ENCODE measurements around the gene BCL2. TPM values are rescaled to one million over a fixed set of nuclear protein-coding genes. Genes with fewer than 3 reads are reported as not detected.

Gene BCL2
- total RNA-seq, 1 donor from 2014 or later = 4.9 TPM

DNA sequence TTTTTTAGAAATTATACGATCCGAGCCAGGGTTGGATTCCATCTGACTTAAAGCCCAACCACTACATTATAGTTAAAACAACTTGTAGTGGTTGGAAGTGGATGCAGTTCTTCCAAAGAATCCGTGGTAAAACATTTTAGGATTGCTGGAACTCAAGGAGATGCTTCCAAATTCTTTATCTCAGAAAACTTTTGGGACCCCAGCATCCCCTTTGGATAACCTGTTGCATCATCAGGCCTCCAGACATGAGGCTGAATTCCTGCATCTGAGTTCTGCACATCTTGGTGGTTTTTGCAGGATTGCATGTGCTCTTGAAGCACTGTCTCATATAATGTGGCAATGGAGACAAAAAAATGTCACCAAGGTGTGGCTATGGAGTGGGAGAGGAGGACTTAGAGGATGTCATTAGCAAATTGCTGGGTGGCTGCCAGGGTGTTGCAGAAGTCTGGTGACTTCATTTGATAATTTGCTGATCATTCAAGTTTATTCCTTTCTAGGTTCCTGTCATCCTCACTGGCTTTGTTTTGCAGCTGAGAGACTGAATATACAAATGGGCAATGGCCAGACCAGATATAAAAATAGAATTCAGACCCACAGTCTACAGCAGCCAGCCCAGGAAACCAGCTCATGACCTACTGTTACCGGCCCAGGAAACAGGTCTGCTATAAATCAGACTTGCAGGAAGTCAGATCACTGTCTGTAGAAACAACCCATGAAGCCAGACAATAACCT is 207.7 kb downstream of the BCL2 start:
- DNase-seq (ENCODE audit: low spot score) = no peak
- H3K4me2 ChIP-seq = no peak overlapping the region
- Mint-ChIP-seq H3K27me3 (ENCODE audit: insufficient read depth, low read depth) (peaks cover 3% of the 10 kb centered on the region), H3K27ac (no peak overlapping the region), H3K4me3 (no peak overlapping the region), H3K4me1 (peaks cover 22% of the 10 kb centered on the region), H3K9me3 (no peaks in the 10 kb centered on the region), H3K36me3 (no peaks in the 10 kb centered on the region)
- H3K9ac ChIP-seq = no peak overlapping the region
- H3K27ac ChIP-seq = no peak overlapping the region
- H3K27me3 ChIP-seq = no peaks in the 10 kb centered on the region
- no peaks in the 10 kb centered on the region for H3F3A ChIP-seq (ENCODE audit: low read depth)
- no peak for TF ChIP-seq EZH2 (IDR thresholded peaks at IDR 0.05)
- TF ChIP-seq, protein P1, sequence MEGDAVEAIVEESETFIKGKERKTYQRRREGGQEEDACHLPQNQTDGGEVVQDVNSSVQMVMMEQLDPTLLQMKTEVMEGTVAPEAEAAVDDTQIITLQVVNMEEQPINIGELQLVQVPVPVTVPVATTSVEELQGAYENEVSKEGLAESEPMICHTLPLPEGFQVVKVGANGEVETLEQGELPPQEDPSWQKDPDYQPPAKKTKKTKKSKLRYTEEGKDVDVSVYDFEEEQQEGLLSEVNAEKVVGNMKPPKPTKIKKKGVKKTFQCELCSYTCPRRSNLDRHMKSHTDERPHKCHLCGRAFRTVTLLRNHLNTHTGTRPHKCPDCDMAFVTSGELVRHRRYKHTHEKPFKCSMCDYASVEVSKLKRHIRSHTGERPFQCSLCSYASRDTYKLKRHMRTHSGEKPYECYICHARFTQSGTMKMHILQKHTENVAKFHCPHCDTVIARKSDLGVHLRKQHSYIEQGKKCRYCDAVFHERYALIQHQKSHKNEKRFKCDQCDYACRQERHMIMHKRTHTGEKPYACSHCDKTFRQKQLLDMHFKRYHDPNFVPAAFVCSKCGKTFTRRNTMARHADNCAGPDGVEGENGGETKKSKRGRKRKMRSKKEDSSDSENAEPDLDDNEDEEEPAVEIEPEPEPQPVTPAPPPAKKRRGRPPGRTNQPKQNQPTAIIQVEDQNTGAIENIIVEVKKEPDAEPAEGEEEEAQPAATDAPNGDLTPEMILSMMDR (IDR thresholded peaks at IDR 0.05) = no peak
- no peak for TF ChIP-seq EZH2phosphoT487 (IDR thresholded peaks at IDR 0.05)
- no peak overlapping the region for H2AFZ ChIP-seq (replicated peaks)
- no peak overlapping the region for H3K4me3 ChIP-seq
- no peaks in the 10 kb centered on the region for H3K36me3 ChIP-seq
- peaks cover 8% of the 10 kb centered on the region for H3K4me1 ChIP-seq
- no peaks in the 10 kb centered on the region for H4K20me1 ChIP-seq (ENCODE audit: low read depth)
- no peaks in the 10 kb centered on the region for H3K9me3 ChIP-seq (ENCODE audit: low read depth)
- H3K79me2 ChIP-seq (ENCODE audit: low read depth) = no peaks in the 10 kb centered on the region

DNA sequence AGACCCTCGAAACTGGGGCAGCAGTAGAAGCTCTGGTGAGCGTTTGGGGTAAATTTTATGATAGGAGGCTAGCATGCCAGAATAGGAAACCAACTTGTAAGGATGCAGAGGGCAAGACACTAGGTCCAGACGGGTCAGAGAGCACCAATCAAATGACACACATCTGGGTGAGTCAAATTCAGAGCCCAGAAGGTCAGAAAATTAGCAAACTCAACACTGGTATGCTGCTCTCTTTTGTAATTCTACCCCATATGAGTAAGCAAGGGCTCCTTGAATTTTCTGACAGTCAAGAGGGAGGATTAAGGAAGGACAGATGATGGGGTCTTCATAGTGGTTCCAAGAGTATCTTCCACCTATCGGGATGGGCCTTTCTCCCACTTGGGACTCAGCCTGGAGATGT is 209.8 kb downstream of the BCL2 start:
- Mint-ChIP-seq H3K4me1 (peaks cover 26% of the 10 kb centered on the region), H3K27me3 (ENCODE audit: insufficient read depth, low read depth) (peaks cover 10% of the 10 kb centered on the region), H3K4me3 (no peak overlapping the region), H3K9me3 (peaks cover 6% of the 10 kb centered on the region), H3K27ac (no peak overlapping the region), H3K36me3 (no peaks in the 10 kb centered on the region)
- H3K9ac ChIP-seq = no peak overlapping the region
- H3K4me2 ChIP-seq = no peak overlapping the region
- TF ChIP-seq EZH2 (IDR thresholded peaks at IDR 0.05) (no peak), EZH2phosphoT487 (IDR thresholded peaks at IDR 0.05) (no peak)
- TF ChIP-seq, protein P1 (IDR thresholded peaks at IDR 0.05) = no peak
- no peaks in the 10 kb centered on the region for H3K79me2 ChIP-seq (ENCODE audit: low read depth)
- H3K27me3 ChIP-seq = no peaks in the 10 kb centered on the region
- no peaks in the 10 kb centered on the region for H3K9me3 ChIP-seq (ENCODE audit: low read depth)
- no peak for DNase-seq (ENCODE audit: low spot score)
- no peak overlapping the region for H2AFZ ChIP-seq (replicated peaks)
- no peaks in the 10 kb centered on the region for H3K36me3 ChIP-seq
- peaks cover 8% of the 10 kb centered on the region for H3K4me1 ChIP-seq
- no peaks in the 10 kb centered on the region for H4K20me1 ChIP-seq (ENCODE audit: low read depth)
- H3K4me3 ChIP-seq = no peak overlapping the region
- H3K27ac ChIP-seq = no peak overlapping the region
- no peaks in the 10 kb centered on the region for H3F3A ChIP-seq (ENCODE audit: low read depth)

DNA sequence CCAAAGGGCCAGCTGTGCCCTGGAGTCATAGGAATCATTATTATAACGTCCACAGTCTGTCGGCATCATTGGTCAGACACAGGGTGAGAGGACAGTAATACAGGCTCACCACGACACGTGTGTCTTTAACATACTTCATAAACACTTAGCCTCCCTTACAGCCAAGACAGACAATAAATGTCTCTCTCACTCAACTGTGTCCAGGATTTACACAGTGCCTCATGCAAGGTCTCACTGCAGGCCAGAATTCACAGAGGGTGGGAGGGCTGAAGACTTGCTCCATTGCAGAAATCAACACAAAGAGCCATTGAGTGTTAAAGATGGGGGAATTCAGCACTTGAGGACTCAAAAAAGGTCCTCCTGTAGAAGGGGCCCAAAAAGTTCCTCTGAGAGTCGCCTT is 210.5 kb downstream of the BCL2 start:
- Mint-ChIP-seq H3K9me3 (peaks cover 9% of the 10 kb centered on the region), H3K4me3 (no peak overlapping the region), H3K36me3 (no peaks in the 10 kb centered on the region), H3K27me3 (ENCODE audit: insufficient read depth, low read depth) (peaks cover 14% of the 10 kb centered on the region), H3K27ac (no peak overlapping the region), H3K4me1 (peaks cover 26% of the 10 kb centered on the region)
- H3F3A ChIP-seq (ENCODE audit: low read depth) = no peaks in the 10 kb centered on the region
- H3K36me3 ChIP-seq = no peaks in the 10 kb centered on the region
- H3K9ac ChIP-seq = no peak overlapping the region
- TF ChIP-seq EZH2 (IDR thresholded peaks at IDR 0.05) (no peak), EZH2phosphoT487 (IDR thresholded peaks at IDR 0.05) (no peak)
- TF ChIP-seq, protein P1 (IDR thresholded peaks at IDR 0.05) = no peak
- no peak overlapping the region for H3K27ac ChIP-seq
- DNase-seq (ENCODE audit: low spot score) = no peak
- H3K79me2 ChIP-seq (ENCODE audit: low read depth) = no peaks in the 10 kb centered on the region
- no peak overlapping the region for H3K4me2 ChIP-seq
- no peak overlapping the region for H3K4me3 ChIP-seq
- peak overlapping the region; percentile 48 for H2AFZ ChIP-seq (replicated peaks)
- no peaks in the 10 kb centered on the region for H3K9me3 ChIP-seq (ENCODE audit: low read depth)
- no peaks in the 10 kb centered on the region for H4K20me1 ChIP-seq (ENCODE audit: low read depth)
- peaks cover 8% of the 10 kb centered on the region for H3K4me1 ChIP-seq
- no peaks in the 10 kb centered on the region for H3K27me3 ChIP-seq
